GM23338 (cell line): ENCODE results near the gene GOLGA1. TPM values are rescaled to one million over a fixed set of nuclear protein-coding genes. Genes with fewer than 3 reads are reported as not detected.

Experiments
- ATAC-seq: fragments of 200-7000 bp; cut with Tn5 transposase; 3 replicates; pipeline ENCODE4 v1.9.1; 2020
- DNase-seq: peaks from one replicate; pipeline ENCODE4 v3.0.0-alpha.2; 2015; ENCODE audit warnings: low spot score
- H2AFZ ChIP-seq: fragments of 200-600 bp; sonication (generic); 2 replicates; pipeline ENCODE4 v1.8.0; 2016; ENCODE audit warnings: antibody characterized with exemption, mild to moderate bottlenecking, moderate library complexity
- H3F3A ChIP-seq: fragments of 200-600 bp; sonication (generic); replicated peaks from 2 replicates; pipeline ENCODE4 v1.8.0; 2017; ENCODE audit warnings: antibody characterized with exemption, mixed run types, low read depth
- H3K27ac ChIP-seq: fragments of 200-600 bp; sonication (generic); 2 replicates; pipeline ENCODE4 v1.6.1; 2016; ENCODE audit warnings: low read depth
- H3K27me3 ChIP-seq: fragments of 200-600 bp; sonication (generic); 2 replicates; pipeline ENCODE4 v1.8.0; 2016; ENCODE audit warnings: mild to moderate bottlenecking, mixed run types, moderate library complexity; ENCODE audit not compliant: insufficient read depth
- H3K36me3 ChIP-seq: fragments of 200-600 bp; sonication (generic); 2 replicates; pipeline ENCODE4 v1.8.0; 2016; ENCODE audit warnings: mild to moderate bottlenecking; ENCODE audit not compliant: insufficient read depth
- H3K4me1 ChIP-seq: fragments of 200-600 bp; sonication (generic); 2 replicates; pipeline ENCODE4 v1.8.0; 2016; ENCODE audit warnings: mild to moderate bottlenecking, moderate library complexity; ENCODE audit not compliant: insufficient read depth
- H3K4me2 ChIP-seq: fragments of 200-600 bp; sonication (generic); 2 replicates; pipeline ENCODE4 v1.7.1; 2017; ENCODE audit warnings: mixed run types
- H3K4me3 ChIP-seq: fragments of 200-600 bp; sonication (generic); 2 replicates; pipeline ENCODE4 v1.6.1; 2016; ENCODE audit warnings: mixed run types
- H3K79me2 ChIP-seq: fragments of 200-600 bp; sonication (generic); replicated peaks from 2 replicates; pipeline ENCODE4 v1.8.0; 2017; ENCODE audit warnings: mild to moderate bottlenecking; ENCODE audit not compliant: insufficient read depth
- H3K9me2 ChIP-seq: fragments of 200-600 bp; sonication (generic); 2 replicates; pipeline ENCODE4 v1.8.0; 2017; ENCODE audit not compliant: insufficient read depth
- H4K20me1 ChIP-seq: fragments of 200-600 bp; sonication (generic); replicated peaks from 2 replicates; pipeline ENCODE4 v1.8.0; 2017; ENCODE audit warnings: mild to moderate bottlenecking; ENCODE audit not compliant: insufficient read depth
- H3K27ac Mint-ChIP-seq: 2 replicates; pipeline ENCODE4 v1.8.0; 2020; ENCODE audit warnings: inconsistent platforms, mild to moderate bottlenecking, moderate library complexity, mixed read lengths
- H3K27me3 Mint-ChIP-seq: 3 replicates; pipeline ENCODE4 v1.8.0; 2022; ENCODE audit warnings: low read depth, mild to moderate bottlenecking, moderate library complexity, mixed read lengths, inconsistent platforms; ENCODE audit not compliant: insufficient read depth, poor library complexity
- H3K36me3 Mint-ChIP-seq: 3 replicates; pipeline ENCODE4 v1.8.0; 2021; ENCODE audit warnings: low read depth, mild to moderate bottlenecking, inconsistent platforms, moderate library complexity, mixed read lengths
- H3K4me1 Mint-ChIP-seq: 3 replicates; pipeline ENCODE4 v1.8.0; 2020; ENCODE audit warnings: mild to moderate bottlenecking, inconsistent platforms, mixed read lengths
- H3K4me3 Mint-ChIP-seq: 3 replicates; pipeline ENCODE4 v1.8.0; 2021; ENCODE audit warnings: moderate library complexity, mild to moderate bottlenecking, inconsistent platforms, mixed read lengths
- H3K9me3 Mint-ChIP-seq: 3 replicates; pipeline ENCODE4 v1.8.0; 2020; ENCODE audit warnings: moderate library complexity, mild to moderate bottlenecking, inconsistent platforms, mixed read lengths
- EZH2 ChIP-seq: fragments of 200-600 bp; sonication (generic); IDR thresholded peaks from one replicate; pipeline ENCODE4 v1.8.0; 2017; ENCODE audit warnings: antibody characterized with exemption, mild to moderate bottlenecking, low read depth; ENCODE audit not compliant: unreplicated experiment
- EZH2phosphoT487 ChIP-seq: fragments of 200-600 bp; sonication (generic); IDR thresholded peaks from one replicate; pipeline ENCODE4 v1.8.1; 2018; ENCODE audit warnings: antibody characterized with exemption; ENCODE audit not compliant: unreplicated experiment
- NANOG ChIP-seq: IDR thresholded peaks from 2 replicates; pipeline ENCODE4 v1.6.1; 2016; ENCODE audit warnings: antibody characterized with exemption, borderline replicate concordance
- POLR2AphosphoS5 ChIP-seq: IDR thresholded peaks from 2 replicates; pipeline ENCODE4 v1.6.1; 2016; ENCODE audit warnings: antibody characterized with exemption, low read depth
- STAT1 ChIP-seq: IDR thresholded peaks from one replicate; pipeline ENCODE4 v1.6.1; 2016; ENCODE audit warnings: antibody characterized with exemption; ENCODE audit not compliant: unreplicated experiment
- ZNF114 ChIP-seq: fragments of 250-450 bp; sonication (Bioruptor Pico); IDR thresholded peaks from 2 replicates; pipeline ENCODE4 v1.5.0; 2020; ENCODE audit warnings: mild to moderate bottlenecking, moderate library complexity
- ZNF331 ChIP-seq: fragments of 250-450 bp; sonication (Bioruptor Pico); IDR thresholded peaks from 2 replicates; pipeline ENCODE4 v1.5.0; 2020; ENCODE audit warnings: low read depth, mild to moderate bottlenecking, moderate library complexity
- polyA plus RNA-seq: library from polyadenylated mRNA; unstranded; fragments of >200 nt; fragmentation: Nextera tagmentation; extraction: Ambion mirVana; gene quantifications from 2 replicates; pipeline ENCODE4 v1.2.1, GENCODE V29; 2016
- total RNA-seq: library from RNA; depleted of rRNA; stranded (reverse); fragments of >200 nt; shearing (Covaris generic); gene quantifications from 2 replicates; pipeline ENCODE4 v1.2.3, GENCODE V29; 2014
- TF ChIP-seq, protein P1 (sequence below): IDR thresholded peaks from one replicate; pipeline ENCODE4 v1.6.1; 2018; ENCODE audit warnings: antibody characterized with exemption; ENCODE audit not compliant: unreplicated experiment
- TF ChIP-seq, protein P2 (sequence below): IDR thresholded peaks from 2 replicates; pipeline ENCODE4 v1.6.1; 2016; ENCODE audit warnings: antibody characterized with exemption
- TF ChIP-seq, protein P3 (sequence below), 2 experiments: fragments of 200-600 bp in 1 of 2; sonication (generic) in 1 of 2; conservative IDR thresholded peaks; 2 replicates each; pipeline versions ENCODE4 v1.5.1 to v1.6.1; 2016 to 2017; ENCODE audit warnings: antibody characterized with exemption in 2 of 2, low read depth in 2 of 2, mild to moderate bottlenecking in 2 of 2, moderate library complexity in 1 of 2
- TF ChIP-seq, protein P4 (sequence below): fragments of 250-450 bp; sonication (Bioruptor Pico); IDR thresholded peaks from 2 replicates; pipeline ENCODE4 v1.5.0; 2020; ENCODE audit warnings: mild to moderate bottlenecking, moderate library complexity

Gene GOLGA1
- total and polyA plus RNA-seq, 2 experiments from 2014 or later: 6.1 to 8.0 TPM

DNA sequence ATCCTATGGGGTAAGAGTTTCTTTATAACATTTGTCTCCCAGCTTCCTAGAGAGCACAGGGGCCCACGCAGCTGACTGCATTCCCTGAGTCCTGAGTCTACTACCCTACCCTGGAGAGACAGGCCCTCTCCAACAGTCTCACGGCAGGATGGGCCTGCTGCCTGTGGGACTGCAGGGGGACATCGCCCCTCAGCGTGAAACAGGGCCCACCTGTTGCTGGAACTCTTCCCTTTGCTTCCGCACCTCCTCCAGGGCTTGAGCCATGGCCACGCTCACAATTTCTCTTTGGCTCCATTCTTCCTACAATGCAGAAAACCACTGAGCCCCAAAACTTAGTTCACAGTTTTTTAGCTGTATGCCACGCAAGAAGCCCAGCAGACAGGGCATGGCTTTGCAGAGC lies 50.7 kb downstream of the GOLGA1 start (continued):
- TF ChIP-seq, protein P1, sequence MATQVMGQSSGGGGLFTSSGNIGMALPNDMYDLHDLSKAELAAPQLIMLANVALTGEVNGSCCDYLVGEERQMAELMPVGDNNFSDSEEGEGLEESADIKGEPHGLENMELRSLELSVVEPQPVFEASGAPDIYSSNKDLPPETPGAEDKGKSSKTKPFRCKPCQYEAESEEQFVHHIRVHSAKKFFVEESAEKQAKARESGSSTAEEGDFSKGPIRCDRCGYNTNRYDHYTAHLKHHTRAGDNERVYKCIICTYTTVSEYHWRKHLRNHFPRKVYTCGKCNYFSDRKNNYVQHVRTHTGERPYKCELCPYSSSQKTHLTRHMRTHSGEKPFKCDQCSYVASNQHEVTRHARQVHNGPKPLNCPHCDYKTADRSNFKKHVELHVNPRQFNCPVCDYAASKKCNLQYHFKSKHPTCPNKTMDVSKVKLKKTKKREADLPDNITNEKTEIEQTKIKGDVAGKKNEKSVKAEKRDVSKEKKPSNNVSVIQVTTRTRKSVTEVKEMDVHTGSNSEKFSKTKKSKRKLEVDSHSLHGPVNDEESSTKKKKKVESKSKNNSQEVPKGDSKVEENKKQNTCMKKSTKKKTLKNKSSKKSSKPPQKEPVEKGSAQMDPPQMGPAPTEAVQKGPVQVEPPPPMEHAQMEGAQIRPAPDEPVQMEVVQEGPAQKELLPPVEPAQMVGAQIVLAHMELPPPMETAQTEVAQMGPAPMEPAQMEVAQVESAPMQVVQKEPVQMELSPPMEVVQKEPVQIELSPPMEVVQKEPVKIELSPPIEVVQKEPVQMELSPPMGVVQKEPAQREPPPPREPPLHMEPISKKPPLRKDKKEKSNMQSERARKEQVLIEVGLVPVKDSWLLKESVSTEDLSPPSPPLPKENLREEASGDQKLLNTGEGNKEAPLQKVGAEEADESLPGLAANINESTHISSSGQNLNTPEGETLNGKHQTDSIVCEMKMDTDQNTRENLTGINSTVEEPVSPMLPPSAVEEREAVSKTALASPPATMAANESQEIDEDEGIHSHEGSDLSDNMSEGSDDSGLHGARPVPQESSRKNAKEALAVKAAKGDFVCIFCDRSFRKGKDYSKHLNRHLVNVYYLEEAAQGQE: no peak
- no peak for TF ChIP-seq ZNF114 (CRISPR knock-in tag)

DNA sequence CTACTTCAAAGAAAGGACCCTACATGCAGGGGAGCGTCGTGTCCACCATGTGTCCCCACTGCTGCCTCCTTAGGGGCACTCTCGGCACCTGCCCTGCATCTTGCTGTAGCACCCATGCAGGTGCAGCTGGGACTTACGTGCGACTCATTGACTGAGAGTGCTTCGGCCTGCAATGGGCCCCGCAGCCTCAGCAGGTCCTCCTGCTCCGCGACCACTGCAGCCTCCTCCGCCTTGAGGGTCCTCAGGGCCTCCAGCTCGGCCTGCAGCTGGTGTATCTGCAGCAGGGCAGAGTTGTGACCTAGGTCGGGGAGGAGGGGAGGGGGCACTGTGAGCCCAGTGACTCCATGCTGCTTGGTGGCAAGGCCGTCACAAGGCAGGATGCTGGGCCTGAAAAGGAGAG lies 51.9 kb downstream of the GOLGA1 start:
- H3K9me3 Mint-ChIP-seq: no peaks in the 10 kb centered on the region; the same call in 2 of the 3 replicates
- H3K4me1 ChIP-seq: peaks cover 3% of the 10 kb centered on the region; the same call in 1 of the 2 replicates
- H2AFZ ChIP-seq: no peak overlapping the region
- H3K27me3 Mint-ChIP-seq: peaks cover 8% of the 10 kb centered on the region
- 0 out of 2 replicates have a peak, but pooled peaks cover 5% of the 10 kb centered on the region for H3K36me3 ChIP-seq
- no peak overlapping the region for H3K4me3 Mint-ChIP-seq
- DNase-seq: no peak
- H4K20me1 ChIP-seq: no peaks in the 10 kb centered on the region
- no peaks in the 10 kb centered on the region for H3K9me2 ChIP-seq
- no peaks in the 10 kb centered on the region for H3K27me3 ChIP-seq
- H3K27ac ChIP-seq: no peak overlapping the region
- no peak overlapping the region for H3K27ac Mint-ChIP-seq
- no peaks in the 10 kb centered on the region for H3K79me2 ChIP-seq
- no peak for ATAC-seq
- no peak overlapping the region for H3K4me3 ChIP-seq
- no peak overlapping the region for H3K4me2 ChIP-seq
- H3F3A ChIP-seq: no peaks in the 10 kb centered on the region
- H3K36me3 Mint-ChIP-seq: no peaks in the 10 kb centered on the region; the same call in 2 of the 3 replicates
- H3K4me1 Mint-ChIP-seq: peaks cover 19% of the 10 kb centered on the region
- TF ChIP-seq, protein P2, sequence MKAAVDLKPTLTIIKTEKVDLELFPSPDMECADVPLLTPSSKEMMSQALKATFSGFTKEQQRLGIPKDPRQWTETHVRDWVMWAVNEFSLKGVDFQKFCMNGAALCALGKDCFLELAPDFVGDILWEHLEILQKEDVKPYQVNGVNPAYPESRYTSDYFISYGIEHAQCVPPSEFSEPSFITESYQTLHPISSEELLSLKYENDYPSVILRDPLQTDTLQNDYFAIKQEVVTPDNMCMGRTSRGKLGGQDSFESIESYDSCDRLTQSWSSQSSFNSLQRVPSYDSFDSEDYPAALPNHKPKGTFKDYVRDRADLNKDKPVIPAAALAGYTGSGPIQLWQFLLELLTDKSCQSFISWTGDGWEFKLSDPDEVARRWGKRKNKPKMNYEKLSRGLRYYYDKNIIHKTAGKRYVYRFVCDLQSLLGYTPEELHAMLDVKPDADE: no peak
- TF ChIP-seq, protein P3, sequence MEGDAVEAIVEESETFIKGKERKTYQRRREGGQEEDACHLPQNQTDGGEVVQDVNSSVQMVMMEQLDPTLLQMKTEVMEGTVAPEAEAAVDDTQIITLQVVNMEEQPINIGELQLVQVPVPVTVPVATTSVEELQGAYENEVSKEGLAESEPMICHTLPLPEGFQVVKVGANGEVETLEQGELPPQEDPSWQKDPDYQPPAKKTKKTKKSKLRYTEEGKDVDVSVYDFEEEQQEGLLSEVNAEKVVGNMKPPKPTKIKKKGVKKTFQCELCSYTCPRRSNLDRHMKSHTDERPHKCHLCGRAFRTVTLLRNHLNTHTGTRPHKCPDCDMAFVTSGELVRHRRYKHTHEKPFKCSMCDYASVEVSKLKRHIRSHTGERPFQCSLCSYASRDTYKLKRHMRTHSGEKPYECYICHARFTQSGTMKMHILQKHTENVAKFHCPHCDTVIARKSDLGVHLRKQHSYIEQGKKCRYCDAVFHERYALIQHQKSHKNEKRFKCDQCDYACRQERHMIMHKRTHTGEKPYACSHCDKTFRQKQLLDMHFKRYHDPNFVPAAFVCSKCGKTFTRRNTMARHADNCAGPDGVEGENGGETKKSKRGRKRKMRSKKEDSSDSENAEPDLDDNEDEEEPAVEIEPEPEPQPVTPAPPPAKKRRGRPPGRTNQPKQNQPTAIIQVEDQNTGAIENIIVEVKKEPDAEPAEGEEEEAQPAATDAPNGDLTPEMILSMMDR (conservative IDR thresholded peaks at IDR 0.05; ENCODE audit: low read depth in 2 of 2): no peak
- TF ChIP-seq STAT1 (no peak), EZH2 (no peak), NANOG (no peak), EZH2phosphoT487 (no peak), POLR2AphosphoS5 (no peak), ZNF331 (CRISPR knock-in tag) (no peak)
- TF ChIP-seq, protein P4, sequence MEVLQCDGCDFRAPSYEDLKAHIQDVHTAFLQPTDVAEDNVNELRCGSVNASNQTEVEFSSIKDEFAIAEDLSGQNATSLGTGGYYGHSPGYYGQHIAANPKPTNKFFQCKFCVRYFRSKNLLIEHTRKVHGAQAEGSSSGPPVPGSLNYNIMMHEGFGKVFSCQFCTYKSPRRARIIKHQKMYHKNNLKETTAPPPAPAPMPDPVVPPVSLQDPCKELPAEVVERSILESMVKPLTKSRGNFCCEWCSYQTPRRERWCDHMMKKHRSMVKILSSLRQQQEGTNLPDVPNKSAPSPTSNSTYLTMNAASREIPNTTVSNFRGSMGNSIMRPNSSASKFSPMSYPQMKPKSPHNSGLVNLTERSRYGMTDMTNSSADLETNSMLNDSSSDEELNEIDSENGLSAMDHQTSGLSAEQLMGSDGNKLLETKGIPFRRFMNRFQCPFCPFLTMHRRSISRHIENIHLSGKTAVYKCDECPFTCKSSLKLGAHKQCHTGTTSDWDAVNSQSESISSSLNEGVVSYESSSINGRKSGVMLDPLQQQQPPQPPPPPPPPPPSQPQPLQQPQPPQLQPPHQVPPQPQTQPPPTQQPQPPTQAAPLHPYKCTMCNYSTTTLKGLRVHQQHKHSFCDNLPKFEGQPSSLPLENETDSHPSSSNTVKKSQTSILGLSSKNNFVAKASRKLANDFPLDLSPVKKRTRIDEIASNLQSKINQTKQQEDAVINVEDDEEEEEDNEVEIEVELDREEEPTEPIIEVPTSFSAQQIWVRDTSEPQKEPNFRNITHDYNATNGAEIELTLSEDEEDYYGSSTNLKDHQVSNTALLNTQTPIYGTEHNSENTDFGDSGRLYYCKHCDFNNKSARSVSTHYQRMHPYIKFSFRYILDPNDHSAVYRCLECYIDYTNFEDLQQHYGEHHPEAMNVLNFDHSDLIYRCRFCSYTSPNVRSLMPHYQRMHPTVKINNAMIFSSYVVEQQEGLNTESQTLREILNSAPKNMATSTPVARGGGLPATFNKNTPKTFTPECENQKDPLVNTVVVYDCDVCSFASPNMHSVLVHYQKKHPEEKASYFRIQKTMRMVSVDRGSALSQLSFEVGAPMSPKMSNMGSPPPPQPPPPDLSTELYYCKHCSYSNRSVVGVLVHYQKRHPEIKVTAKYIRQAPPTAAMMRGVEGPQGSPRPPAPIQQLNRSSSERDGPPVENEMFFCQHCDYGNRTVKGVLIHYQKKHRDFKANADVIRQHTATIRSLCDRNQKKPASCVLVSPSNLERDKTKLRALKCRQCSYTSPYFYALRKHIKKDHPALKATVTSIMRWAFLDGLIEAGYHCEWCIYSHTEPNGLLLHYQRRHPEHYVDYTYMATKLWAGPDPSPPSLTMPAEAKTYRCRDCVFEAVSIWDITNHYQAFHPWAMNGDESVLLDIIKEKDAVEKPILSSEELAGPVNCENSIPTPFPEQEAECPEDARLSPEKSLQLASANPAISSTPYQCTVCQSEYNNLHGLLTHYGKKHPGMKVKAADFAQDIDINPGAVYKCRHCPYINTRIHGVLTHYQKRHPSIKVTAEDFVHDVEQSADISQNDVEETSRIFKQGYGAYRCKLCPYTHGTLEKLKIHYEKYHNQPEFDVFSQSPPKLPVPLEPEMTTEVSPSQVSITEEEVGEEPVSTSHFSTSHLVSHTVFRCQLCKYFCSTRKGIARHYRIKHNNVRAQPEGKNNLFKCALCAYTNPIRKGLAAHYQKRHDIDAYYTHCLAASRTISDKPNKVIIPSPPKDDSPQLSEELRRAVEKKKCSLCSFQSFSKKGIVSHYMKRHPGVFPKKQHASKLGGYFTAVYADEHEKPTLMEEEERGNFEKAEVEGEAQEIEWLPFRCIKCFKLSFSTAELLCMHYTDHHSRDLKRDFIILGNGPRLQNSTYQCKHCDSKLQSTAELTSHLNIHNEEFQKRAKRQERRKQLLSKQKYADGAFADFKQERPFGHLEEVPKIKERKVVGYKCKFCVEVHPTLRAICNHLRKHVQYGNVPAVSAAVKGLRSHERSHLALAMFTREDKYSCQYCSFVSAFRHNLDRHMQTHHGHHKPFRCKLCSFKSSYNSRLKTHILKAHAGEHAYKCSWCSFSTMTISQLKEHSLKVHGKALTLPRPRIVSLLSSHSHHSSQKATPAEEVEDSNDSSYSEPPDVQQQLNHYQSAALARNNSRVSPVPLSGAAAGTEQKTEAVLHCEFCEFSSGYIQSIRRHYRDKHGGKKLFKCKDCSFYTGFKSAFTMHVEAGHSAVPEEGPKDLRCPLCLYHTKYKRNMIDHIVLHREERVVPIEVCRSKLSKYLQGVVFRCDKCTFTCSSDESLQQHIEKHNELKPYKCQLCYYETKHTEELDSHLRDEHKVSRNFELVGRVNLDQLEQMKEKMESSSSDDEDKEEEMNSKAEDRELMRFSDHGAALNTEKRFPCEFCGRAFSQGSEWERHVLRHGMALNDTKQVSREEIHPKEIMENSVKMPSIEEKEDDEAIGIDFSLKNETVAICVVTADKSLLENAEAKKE: no peak
